T-helper 2 cell treated with Interferon-gamma antibody and Interleukin-4, amounts not matched to agents 5 μg/mL and 100 μg/mL, for 36 hours (primary cell): ENCODE measurements around the gene GPC6.
"Not testable (repeated sequence)": the region's sequence is repeated elsewhere in the genome, so short reads cannot be mapped to it uniquely, and the experiment has no call there.

Experiments used
- DNase-seq: peaks from one replicate; pipeline ENCODE4 v3.0.0; 2021; ENCODE audit warnings: low spot score
- H3K27ac Mint-ChIP-seq: one replicate; pipeline ENCODE4 v1.8.0; 2021; ENCODE audit warnings: mild to moderate bottlenecking, mixed read lengths
- H3K27me3 Mint-ChIP-seq: one replicate; pipeline ENCODE4 v1.8.0; 2021; ENCODE audit warnings: low read depth, mixed read lengths
- H3K36me3 Mint-ChIP-seq: one replicate; pipeline ENCODE4 v1.8.0; 2021; ENCODE audit warnings: low read depth, mixed read lengths
- H3K4me1 Mint-ChIP-seq: one replicate; pipeline ENCODE4 v1.8.0; 2021; ENCODE audit warnings: low read depth, mixed read lengths
- H3K4me3 Mint-ChIP-seq: one replicate; pipeline ENCODE4 v1.8.0; 2022; ENCODE audit warnings: mild to moderate bottlenecking, moderate library complexity, mixed read lengths
- H3K9me3 Mint-ChIP-seq: one replicate; pipeline ENCODE4 v1.8.0; 2021; ENCODE audit warnings: mixed read lengths

Gene GPC6

DNA sequence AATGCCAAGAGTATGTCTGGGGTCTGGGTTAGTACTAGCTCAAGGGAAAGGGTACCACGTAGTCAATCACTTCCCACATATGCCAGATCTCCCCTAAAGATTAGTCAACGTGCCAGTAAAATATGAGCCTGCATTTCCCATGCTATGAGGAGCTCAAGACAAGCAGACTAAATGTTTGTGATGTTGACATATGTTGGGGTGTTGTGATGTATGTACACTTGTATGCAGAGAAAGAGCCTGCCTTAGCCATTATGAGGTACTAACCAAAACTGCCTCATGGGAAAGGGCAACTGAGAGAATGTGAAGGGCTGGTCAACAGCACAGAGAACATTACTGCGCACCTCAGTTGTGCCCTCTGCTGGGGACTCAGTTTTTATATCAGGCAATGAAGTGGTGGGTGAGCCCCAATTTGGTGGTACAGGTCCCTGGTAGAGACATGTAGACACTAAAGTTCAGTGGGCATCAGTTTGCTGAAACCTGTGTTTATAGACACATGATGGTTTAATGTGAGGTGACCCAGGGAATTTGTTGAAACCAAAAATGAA lies 965.9 kb downstream of the GPC6 start:
- Mint-ChIP-seq H3K4me3 (no peak overlapping the region), H3K36me3 (no peaks in the 10 kb centered on the region), H3K27me3 (no peaks in the 10 kb centered on the region), H3K27ac (no peak overlapping the region), H3K4me1 (no peaks in the 10 kb centered on the region), H3K9me3 (no peaks in the 10 kb centered on the region)
- DNase-seq, result no peak

DNA sequence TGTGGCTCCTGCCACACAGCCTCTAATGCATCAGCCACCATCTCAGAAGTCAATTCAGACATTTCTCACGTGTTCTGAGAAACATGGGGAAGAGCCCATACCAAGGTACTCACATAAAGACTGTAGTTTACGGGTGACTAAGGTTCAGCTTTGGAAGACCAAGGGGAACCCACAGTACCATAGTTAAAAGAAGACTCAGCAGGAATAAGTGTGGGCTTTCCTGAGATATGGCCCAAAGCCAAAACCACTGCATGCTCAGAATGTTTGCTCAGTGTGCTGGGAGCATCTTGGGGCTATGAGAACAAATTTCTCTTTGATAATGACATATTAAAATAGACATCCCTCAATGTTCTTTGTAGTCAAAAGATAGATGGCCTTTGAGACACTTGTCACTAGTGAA lies 969.1 kb downstream of the GPC6 start:
- H3K9me3 Mint-ChIP-seq, result no peaks in the 10 kb centered on the region
- no peaks in the 10 kb centered on the region for H3K27me3 Mint-ChIP-seq
- H3K4me1 Mint-ChIP-seq, result no peaks in the 10 kb centered on the region

DNA sequence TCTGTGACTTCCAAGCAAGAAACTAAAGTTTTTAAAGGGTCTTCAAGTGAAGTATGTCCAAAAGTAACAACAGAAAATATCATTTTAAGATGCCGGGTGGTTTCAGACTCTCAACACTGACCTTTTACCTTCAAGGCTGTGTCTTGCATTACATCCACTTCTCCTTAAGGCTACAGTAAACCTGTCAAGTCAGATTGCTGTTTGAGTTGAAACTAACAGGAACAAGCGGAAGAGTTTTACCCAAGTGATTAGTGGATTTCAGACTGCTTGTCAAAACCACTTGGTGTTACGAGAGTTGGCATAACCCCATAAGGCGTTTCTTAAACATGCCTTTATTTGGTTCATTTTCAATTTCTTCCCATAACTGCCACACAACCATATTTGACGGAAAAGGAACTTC lies 969.8 kb downstream of the GPC6 start:
- H3K4me1 Mint-ChIP-seq, result no peaks in the 10 kb centered on the region
- H3K27me3 Mint-ChIP-seq, result no peaks in the 10 kb centered on the region
- no peaks in the 10 kb centered on the region for H3K36me3 Mint-ChIP-seq
- no peak overlapping the region for H3K4me3 Mint-ChIP-seq
- no peak for DNase-seq
- no peaks in the 10 kb centered on the region for H3K9me3 Mint-ChIP-seq
- no peak overlapping the region for H3K27ac Mint-ChIP-seq

More for the DNA sequence above, 969.1 kb downstream of the GPC6 start:
- no peak overlapping the region for H3K4me3 Mint-ChIP-seq
- H3K36me3 Mint-ChIP-seq, result no peaks in the 10 kb centered on the region
- no peak for DNase-seq
- no peak overlapping the region for H3K27ac Mint-ChIP-seq

DNA sequence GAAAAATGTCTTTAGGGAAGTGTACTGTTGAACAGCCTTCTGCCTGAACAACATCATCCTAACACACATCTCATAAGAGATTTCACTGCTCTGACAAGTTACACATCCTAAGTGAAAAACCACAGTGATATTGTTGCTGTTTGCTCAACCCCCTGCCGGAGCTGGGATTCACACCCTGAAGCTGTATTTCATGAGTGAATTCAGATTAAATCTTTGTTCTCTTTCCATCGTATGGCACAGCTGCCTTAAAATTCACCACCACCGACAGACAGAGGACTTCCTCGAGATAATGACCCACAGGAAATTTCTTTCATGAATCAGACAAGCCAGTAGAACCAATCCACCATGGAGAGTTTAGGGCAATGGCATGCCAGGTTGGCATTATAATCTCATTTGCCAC lies 972.1 kb downstream of the GPC6 start:
- H3K27ac Mint-ChIP-seq, result no peak overlapping the region
- no peak overlapping the region for H3K4me3 Mint-ChIP-seq
- no peaks in the 10 kb centered on the region for H3K9me3 Mint-ChIP-seq

DNA sequence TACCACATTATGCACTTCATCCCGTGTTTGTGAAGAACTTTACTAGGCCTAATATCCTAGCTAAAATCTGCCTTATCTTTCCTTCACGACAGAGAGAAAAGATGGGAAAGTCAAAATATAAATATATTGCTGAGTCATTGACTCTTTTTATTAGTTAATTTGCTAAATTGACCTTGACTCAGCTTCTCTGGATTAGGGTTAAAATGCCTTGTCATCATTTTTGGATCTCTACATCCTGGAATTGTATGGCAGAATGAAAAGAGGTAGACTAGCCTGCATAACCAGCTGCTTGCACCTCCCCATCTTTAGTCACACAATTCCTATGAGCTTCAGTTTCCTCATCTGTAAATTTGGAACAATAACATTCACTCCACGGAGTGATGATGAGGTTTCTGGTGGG lies 972.5 kb downstream of the GPC6 start:
- no peak for DNase-seq
- no peak overlapping the region for H3K4me3 Mint-ChIP-seq
- H3K4me1 Mint-ChIP-seq, result no peaks in the 10 kb centered on the region
- H3K27me3 Mint-ChIP-seq, result no peaks in the 10 kb centered on the region
- H3K9me3 Mint-ChIP-seq, result no peaks in the 10 kb centered on the region
- no peaks in the 10 kb centered on the region for H3K36me3 Mint-ChIP-seq
- no peak overlapping the region for H3K27ac Mint-ChIP-seq

More for the DNA sequence above, 972.1 kb downstream of the GPC6 start:
- no peaks in the 10 kb centered on the region for H3K36me3 Mint-ChIP-seq
- no peaks in the 10 kb centered on the region for H3K4me1 Mint-ChIP-seq
- H3K27me3 Mint-ChIP-seq, result no peaks in the 10 kb centered on the region
- DNase-seq, result no peak

DNA sequence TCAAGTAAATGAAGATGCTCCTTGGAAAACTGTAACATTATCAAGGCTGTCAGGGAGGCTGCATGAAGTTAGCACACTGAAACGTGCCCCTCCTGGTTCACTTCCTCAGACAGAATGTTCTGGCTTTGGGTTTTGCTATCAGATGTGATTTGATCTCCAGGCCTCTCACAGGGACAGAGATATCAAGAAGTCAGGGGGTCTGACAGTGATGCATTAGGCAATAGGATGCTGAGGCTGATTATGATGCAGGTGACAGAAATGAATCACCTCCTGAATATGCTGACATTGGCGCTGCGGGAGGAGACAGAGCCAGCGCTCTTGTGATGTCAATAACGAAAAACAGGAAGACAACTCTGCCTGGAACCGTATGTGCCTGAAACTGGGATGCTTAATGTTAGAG lies 974.4 kb downstream of the GPC6 start:
- H3K4me1 Mint-ChIP-seq, result no peaks in the 10 kb centered on the region
- H3K27me3 Mint-ChIP-seq, result no peaks in the 10 kb centered on the region
- no peak overlapping the region for H3K27ac Mint-ChIP-seq
- H3K4me3 Mint-ChIP-seq, result no peak overlapping the region
- H3K9me3 Mint-ChIP-seq, result no peaks in the 10 kb centered on the region
- DNase-seq, result no peak
- H3K36me3 Mint-ChIP-seq, result no peaks in the 10 kb centered on the region

DNA sequence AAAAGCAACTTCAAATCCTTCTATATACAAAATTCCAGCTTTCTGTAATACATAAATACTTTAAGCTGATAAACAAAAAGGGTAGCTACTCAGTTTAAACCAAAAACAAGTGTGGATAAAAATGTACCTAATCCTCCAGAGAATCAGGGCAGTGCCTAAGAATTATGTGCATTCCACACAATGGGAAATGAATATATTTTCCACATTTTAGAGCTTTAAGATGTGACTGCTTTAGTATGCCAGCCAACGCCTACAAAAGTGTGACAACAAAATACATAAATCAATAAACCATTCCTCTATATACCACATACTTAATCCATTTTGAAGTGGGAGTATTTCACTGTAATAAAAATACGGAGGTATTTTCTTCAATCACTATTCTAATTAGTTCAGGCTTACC lies 977.6 kb downstream of the GPC6 start:
- DNase-seq, result no peak
- Mint-ChIP-seq H3K9me3 (no peaks in the 10 kb centered on the region), H3K36me3 (no peaks in the 10 kb centered on the region), H3K27ac (no peak overlapping the region), H3K27me3 (no peaks in the 10 kb centered on the region), H3K4me3 (no peak overlapping the region), H3K4me1 (no peaks in the 10 kb centered on the region)

DNA sequence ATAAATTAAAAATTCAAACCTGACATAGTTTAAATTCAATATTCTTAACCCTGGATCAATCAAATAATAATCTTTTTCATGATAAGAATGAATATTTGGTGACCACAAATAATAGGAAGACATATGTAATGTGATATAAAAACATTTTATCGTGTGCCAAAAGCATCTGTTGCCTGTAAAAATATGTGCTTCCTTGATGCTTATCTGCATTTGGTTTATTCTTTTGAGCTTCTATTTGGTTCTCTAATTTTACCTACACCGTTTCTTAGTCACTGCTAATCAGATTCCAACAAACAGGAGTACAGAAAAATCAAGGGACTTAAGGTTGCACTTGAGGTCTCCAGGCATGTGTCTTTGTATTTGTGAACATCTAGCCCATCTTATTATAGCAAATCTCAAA lies 978.3 kb downstream of the GPC6 start:
- no peaks in the 10 kb centered on the region for H3K27me3 Mint-ChIP-seq
- no peak for DNase-seq

DNA sequence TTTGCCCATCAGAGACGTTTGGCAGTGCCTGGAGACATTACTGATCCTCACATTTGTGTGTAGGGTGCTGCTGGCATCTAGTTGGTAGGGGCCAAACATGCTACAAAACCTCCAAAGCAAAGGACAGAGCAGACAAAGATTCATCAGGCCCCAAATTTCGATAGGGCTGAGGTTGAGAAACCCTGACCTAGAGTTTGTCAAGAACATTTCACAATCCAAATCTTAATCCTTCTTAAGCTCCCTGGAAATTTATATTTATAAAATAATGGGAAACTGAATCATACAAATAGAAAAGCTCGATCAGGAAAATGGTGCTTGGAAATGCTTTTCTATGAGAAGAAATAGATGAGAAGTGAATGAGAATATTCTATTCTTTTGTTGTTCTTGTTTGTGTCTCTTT lies 979.3 kb downstream of the GPC6 start:
- Mint-ChIP-seq H3K4me1 (no peaks in the 10 kb centered on the region), H3K36me3 (no peaks in the 10 kb centered on the region), H3K27ac (no peak overlapping the region), H3K9me3 (no peaks in the 10 kb centered on the region), H3K27me3 (no peaks in the 10 kb centered on the region), H3K4me3 (no peak overlapping the region)
- no peak for DNase-seq

More for the DNA sequence above, 978.3 kb downstream of the GPC6 start:
- no peaks in the 10 kb centered on the region for H3K9me3 Mint-ChIP-seq
- no peaks in the 10 kb centered on the region for H3K36me3 Mint-ChIP-seq
- H3K4me3 Mint-ChIP-seq, result no peak overlapping the region
- H3K27ac Mint-ChIP-seq, result no peak overlapping the region
- H3K4me1 Mint-ChIP-seq, result no peaks in the 10 kb centered on the region

DNA sequence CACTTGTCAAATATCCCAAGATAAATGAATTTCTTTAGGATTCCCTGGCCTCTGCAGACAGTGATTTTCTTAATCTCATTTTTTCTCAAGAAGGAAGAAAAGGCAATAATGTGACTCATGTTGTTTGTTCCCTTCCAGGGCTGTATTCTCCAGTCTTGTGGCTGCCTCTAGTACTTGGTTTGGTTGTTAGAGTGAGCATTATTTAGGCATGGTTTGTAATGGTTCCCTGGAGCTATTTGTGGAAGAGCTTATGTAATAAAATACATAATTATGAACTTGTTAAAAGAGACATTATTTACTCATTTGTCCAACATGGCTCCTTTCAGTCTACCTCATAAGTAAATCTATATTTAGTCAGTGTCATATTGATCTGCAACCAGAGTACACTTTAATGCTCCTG lies 982.5 kb downstream of the GPC6 start:
- no peak for DNase-seq
- Mint-ChIP-seq H3K4me3 (no peak overlapping the region), H3K27ac (no peak overlapping the region), H3K4me1 (peaks cover 2% of the 10 kb centered on the region), H3K36me3 (no peaks in the 10 kb centered on the region), H3K27me3 (no peaks in the 10 kb centered on the region), H3K9me3 (no peaks in the 10 kb centered on the region)

DNA sequence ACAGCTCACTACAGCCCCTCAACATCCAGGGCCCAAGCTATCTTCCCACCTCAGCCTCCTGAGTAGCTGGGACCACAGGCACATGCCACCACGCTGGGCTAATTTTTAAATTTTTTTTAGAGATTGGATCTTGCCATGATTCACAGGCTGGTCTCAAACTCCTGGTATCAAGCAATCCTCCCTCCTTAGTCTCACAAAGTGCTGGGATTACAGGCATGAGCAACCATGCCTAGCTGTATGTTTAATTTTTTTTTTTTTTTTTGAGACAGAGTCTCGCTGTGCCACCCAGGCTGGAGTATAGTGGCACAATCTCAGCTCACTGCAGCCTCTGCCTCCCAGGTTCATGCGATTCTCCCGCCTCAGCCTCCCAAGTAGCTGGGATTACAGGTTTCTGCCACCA lies 983.3 kb downstream of the GPC6 start:
- not testable (repeated sequence) for H3K4me1 Mint-ChIP-seq, H3K27ac Mint-ChIP-seq, H3K9me3 Mint-ChIP-seq, H3K4me3 Mint-ChIP-seq, DNase-seq, H3K36me3 Mint-ChIP-seq, H3K27me3 Mint-ChIP-seq

DNA sequence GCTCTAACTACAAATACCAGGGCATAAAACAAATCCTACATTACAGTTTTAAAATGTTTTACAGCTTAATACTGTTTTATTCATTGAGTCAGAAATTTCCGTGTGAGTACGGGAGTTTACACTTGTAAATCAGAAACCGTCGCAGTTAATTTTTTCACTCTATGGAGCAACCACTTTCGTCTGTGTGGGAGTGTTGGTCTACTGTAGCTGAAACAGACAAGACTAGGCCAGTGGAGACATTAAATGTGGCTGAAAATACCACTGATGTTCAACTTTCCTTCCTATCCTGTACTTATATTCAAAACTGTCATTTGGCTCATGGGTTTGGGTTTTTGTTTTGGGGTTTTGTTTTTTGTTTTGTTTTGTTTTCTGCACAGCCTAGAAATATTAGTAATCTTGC lies 984.2 kb downstream of the GPC6 start:
- DNase-seq, result peak; percentile 10
- Mint-ChIP-seq H3K9me3 (no peaks in the 10 kb centered on the region), H3K27ac (no peak overlapping the region), H3K27me3 (no peaks in the 10 kb centered on the region), H3K36me3 (no peaks in the 10 kb centered on the region), H3K4me3 (no peak overlapping the region), H3K4me1 (peaks cover 2% of the 10 kb centered on the region)

DNA sequence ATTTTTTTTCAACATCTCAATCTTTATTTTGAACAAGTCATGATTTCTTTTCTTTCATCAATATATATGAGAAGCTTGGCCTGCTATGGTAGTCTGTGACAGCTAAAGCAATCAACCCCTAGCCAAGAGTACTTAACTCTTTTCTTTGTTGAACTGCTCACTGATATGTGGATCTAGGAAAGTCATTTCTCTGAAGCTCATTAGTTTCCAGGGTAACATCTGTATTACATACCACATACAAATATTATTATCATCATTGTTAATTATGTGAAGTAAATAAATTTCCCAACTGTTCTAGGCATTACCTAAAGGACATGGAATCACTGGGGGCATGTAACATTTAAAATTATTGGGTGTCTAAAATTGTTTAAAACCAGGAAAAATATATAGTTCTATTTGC lies 985.6 kb downstream of the GPC6 start:
- no peaks in the 10 kb centered on the region for H3K36me3 Mint-ChIP-seq
- DNase-seq, result no peak
- peaks cover 2% of the 10 kb centered on the region for H3K4me1 Mint-ChIP-seq
- H3K27ac Mint-ChIP-seq, result no peak overlapping the region
- no peak overlapping the region for H3K4me3 Mint-ChIP-seq
- H3K9me3 Mint-ChIP-seq, result no peaks in the 10 kb centered on the region
- H3K27me3 Mint-ChIP-seq, result no peaks in the 10 kb centered on the region

DNA sequence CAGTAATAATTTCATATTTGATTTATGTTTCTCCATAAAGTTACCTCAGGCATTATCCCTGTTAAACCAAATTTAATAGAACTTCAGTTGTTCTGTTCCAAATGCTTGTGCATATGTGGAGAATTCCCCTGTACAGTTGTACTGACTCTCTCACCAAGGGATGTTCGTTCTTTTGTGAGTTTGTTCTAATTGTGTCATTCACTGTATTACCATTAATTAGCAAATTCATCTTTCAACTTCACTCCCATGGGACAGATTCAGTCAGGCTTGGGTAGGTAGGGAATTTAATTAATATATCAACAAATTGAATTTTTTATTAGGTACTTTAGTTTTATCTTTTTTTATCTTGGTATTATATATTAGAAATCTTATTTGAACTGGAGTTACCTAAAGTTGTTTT lies 987.5 kb downstream of the GPC6 start:
- H3K4me3 Mint-ChIP-seq, result no peak overlapping the region
- H3K36me3 Mint-ChIP-seq, result no peaks in the 10 kb centered on the region
- H3K27me3 Mint-ChIP-seq, result no peaks in the 10 kb centered on the region
- DNase-seq, result no peak
- peaks cover 6% of the 10 kb centered on the region for H3K4me1 Mint-ChIP-seq
- H3K27ac Mint-ChIP-seq, result no peak overlapping the region
- H3K9me3 Mint-ChIP-seq, result no peaks in the 10 kb centered on the region

DNA sequence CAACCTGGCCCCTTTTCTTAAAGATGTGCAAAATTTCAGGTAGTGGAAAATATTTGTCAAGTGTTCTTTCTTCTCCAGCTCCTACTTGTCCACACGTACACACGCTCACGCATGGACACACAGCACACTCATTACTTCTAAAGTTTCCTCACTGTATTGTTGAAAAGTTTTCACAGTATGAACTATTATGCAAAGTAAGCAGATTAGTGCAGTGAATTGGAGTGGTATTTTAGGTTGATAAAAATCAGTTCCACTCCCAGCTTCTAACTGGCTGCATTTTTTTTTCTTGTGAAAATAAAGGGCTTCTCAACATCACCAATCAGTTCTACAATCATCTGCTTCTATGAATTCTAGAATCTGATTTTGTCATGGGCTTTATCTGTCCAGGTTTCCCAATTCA lies 988.4 kb downstream of the GPC6 start:
- Mint-ChIP-seq H3K4me3 (no peak overlapping the region), H3K27ac (no peak overlapping the region), H3K36me3 (no peaks in the 10 kb centered on the region), H3K9me3 (no peaks in the 10 kb centered on the region), H3K27me3 (no peaks in the 10 kb centered on the region), H3K4me1 (peaks cover 6% of the 10 kb centered on the region)
- no peak for DNase-seq
